ENCODE measurements around the gene SH3BGRL3.

GRCh38 chr1:26284597-26285347 lies 4.9 kb downstream of the SH3BGRL3 start:
- TF ChIP-seq POLR2AphosphoS5 (IDR thresholded peaks at IDR 0.05) (peak in 1 of 3 donors; percentile 56), CTCF (IDR thresholded peaks at IDR 0.05) (peak; percentile 38 to 65), EP300 (IDR thresholded peaks at IDR 0.05) (no peak)
